COLO668 (cell line): Measurements from ENCODE around the gene TRPV5.

Experiments used
- DNase-seq: peaks from one replicate; lab custom pipeline; 2025; ENCODE audit not compliant: unreplicated experiment; lab: John Stamatoyannopoulos, UW

Gene TRPV5

DNA sequence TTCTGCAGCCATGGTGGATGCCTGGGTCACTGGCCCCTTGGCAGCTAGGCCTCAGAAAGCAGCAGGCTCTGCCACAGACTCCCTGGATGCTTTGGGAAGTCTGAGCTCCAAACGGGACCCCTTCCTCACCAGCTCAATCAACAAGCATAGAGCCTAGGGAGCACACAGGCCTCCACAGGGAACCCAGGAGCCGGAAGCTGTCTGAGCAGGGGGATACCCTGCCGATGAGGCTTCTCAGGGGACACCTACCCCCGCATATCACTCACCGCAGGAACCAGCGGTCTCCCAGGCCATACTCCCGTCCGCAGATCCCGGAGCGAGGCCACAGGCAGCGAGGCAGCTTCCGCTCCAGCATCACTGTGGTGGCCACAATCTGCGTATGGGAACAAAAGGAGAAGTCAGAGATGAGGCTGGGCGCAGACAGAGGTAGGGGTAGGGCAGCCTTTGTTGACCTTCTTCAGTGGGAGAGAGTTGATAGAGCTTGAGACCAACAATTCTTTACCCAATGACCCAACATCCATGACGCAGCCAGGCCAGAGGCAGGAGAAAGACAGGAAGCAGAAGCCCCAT, 61.4 kb downstream of the TRPV5 start:
- no peak for DNase-seq

DNA sequence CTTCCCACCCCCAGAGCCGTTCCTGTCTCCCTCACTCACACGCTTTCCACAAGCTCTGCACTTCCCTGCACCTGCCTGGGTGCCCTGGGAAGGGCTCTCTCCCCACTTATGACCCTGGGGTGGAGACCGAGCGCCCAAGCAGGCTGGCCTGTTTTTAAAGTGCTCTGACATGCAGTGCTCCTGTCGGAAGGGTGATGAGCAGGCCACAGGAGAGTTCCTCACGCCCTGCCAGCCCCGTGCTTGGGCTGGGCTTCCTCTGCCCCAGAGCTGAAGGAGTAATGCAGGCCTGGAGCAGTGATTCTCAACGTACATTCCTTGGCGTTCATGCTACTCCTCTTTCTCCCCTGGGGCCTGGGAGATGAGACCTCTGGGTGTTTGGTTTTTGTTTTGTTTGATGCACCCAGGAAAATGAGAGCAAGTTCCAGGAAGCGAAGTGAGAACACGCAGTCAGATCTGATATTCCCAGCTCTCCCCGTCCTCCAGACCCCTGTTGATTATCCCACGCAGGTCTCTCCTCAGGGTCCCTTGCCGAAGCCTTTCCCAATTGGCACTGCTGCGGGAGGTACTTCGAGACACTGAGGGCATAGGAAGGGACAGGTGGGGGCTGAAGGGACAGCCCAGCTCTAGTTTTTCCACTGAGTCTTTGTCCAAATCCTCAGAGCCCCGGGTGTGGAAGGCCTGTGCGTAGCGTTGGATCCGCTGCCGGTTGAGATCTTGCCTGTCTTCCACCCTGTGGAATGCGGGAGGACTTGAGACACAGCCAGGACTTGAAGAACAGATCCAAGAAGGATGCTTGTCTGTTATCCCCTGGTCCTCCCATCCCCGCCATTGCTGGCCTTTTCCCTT, 62.1 kb downstream of the TRPV5 start:
- no peak for DNase-seq

DNA sequence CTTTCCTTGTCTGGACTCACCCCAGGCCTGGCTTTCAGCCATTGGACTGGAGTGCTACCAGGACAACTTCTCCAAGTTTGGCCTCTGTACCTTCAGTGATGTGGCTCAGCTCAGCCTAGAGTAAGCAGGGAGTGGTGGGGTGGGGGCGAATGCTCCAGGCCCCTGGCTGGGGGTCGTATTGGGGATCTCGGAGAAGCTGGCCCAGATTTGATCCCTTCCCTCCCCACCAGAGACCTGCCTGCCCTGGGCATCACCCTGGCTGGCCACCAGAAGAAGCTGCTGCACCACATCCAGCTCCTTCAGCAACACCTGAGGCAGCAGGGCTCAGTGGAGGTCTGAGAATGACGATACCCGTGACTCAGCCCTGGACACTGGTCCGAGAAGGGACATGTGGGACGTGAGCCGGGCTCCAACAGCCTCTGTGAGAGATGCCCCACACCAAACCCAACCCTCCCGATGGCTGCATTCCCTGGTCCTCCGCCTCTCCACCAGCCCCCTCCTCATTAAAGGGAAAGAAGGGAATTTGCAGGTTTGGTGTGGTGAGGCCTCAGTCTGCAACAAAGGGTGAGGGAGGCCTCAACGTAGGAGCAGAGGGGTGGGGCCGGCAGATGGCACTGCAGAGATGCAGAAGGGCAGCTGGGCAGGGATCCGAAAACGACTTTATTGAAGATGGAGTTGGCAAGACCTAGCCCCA, 62.8 kb downstream of the TRPV5 start:
- no peak for DNase-seq

DNA sequence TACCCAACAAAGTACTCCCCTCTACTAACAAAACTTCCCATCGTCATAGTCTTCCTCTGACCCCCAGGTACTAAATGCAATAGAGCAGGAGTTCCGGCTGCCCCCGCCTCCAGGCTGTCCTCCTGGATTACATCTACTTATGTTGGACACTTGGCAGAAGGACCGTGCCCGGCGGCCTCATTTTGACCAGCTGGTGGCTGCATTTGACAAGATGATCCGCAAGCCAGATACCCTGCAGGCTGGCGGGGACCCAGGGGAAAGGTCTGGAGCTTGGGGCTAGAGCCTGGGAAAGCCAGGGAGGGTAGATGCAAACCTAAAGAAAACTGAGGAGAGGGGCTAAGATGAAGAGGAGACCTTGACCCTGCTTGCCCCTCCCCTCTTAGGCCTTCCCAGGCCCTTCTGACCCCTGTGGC, 63.4 kb downstream of the TRPV5 start:
- DNase-seq: no peak

DNA sequence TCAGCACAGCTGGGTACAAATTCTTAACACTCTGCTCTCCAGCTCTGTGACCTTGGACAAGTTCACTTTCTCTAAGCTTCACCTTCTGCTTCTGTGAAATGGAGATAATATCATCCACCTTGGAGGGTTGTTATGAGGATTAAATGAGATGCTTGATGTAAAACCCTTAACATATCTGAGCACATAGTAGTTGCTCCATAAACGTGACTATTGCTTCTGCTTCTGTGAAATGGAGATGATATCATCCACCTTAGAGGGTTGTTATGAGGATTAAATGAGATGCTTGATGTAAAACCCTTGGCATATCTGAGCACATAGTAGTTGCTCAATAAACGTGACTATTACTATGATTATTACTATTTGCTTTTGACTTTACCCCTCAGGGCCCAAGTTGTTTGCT, 64.1 kb downstream of the TRPV5 start:
- no peak for DNase-seq

DNA sequence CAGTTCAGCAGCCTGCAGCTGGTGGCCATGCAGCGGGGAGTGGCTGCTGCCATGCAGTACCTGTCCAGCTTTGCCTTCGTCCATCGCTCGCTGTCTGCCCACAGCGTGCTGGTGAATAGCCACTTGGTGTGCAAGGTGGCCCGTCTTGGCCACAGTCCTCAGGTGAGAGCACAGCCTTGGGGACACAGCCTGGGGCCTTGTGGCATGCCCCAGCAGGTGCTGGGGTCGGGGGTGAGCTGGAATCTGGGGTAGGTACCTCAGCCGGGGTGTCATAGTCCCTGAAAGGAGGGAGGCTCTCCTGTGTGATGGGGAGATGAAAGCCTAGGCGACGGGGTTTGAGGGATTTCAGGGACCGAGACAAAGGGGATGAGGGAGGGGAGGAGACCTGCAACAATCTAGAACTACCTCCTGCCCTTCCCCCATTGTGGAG, 64.5 kb downstream of the TRPV5 start:
- no peak for DNase-seq

DNA sequence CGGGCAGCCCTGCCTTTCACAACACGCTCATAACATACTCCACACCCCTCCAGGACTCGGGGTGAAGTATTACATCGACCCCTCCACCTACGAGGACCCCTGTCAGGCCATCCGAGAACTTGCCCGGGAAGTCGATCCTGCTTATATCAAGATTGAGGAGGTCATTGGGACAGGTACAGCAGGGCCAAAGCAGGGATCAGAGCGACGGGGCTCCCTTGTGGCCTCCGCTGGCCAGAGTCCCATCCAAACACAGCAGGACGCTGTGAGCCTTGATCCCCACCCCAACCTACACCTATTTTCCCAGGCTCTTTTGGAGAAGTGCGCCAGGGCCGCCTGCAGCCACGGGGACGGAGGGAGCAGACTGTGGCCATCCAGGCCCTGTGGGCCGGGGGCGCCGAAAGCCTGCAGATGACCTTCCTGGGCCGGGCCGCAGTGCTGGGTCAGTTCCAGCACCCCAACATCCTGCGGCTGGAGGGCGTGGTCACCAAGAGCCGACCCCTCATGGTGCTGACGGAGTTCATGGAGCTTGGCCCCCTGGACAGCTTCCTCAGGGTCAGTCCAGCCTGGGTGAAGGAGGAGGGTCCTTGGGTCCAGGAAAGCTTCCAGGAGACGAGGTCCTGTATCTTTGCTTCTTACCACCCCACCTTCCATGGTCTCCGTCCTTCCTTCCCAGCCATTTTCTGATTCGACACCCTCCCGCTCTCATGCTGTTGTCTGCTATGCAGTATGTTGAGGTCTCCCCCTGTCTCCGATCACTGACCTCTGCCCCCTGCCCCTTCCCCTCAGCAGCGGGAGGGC, 65.2 kb downstream of the TRPV5 start:
- no peak for DNase-seq

DNA sequence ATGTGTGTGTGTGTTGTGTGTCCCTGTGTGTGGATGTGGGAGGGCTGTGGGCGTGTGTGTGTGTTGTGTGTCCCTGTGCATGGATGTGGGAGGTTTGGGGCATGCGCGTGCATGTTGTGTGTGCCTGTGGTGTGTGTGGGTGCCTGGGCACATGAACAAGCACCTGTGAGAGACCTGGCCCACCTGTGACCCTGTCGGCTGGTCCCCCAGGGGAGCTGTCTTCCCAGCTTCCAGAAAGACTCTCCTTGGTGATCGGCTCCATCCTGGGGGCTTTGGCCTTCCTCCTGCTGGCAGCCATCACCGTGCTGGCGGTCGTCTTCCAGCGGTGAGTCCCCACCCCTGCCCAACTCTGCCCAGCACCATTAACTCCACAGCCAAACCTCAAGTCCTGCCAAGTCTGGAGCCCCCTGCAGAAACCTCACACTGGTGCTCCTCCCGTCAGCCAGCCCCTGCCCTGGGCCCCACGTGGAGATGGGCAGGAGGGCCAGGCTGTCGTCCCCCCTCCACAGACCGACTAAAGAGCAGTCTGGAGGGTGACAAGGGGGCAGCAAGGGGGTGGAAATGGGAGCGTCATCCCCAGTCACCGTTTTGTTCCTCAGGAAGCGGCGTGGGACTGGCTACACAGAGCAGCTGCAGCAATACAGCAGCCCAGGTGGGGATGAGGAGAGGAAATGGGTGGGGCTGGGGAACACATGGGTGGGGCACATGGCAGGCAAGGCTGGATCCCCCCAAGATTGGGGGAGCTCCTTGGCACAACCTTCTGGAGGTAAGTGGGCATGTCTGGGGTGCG, 66.0 kb downstream of the TRPV5 start:
- no peak for DNase-seq

DNA sequence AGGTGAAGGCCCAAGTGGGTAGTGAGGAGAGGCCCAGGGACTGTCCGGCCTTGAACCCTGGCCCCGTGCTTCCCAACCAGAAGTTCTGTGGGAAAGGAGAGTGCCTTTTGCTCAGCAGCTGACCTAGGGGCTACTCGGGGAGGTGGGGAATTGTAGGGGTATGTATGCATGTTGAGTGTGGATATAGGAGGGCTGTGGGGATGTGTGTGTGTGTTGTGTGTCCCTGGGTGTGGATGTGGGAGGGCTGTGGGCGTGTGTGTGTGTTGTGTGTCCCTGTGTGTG, 66.5 kb downstream of the TRPV5 start:
- DNase-seq: no peak

DNA sequence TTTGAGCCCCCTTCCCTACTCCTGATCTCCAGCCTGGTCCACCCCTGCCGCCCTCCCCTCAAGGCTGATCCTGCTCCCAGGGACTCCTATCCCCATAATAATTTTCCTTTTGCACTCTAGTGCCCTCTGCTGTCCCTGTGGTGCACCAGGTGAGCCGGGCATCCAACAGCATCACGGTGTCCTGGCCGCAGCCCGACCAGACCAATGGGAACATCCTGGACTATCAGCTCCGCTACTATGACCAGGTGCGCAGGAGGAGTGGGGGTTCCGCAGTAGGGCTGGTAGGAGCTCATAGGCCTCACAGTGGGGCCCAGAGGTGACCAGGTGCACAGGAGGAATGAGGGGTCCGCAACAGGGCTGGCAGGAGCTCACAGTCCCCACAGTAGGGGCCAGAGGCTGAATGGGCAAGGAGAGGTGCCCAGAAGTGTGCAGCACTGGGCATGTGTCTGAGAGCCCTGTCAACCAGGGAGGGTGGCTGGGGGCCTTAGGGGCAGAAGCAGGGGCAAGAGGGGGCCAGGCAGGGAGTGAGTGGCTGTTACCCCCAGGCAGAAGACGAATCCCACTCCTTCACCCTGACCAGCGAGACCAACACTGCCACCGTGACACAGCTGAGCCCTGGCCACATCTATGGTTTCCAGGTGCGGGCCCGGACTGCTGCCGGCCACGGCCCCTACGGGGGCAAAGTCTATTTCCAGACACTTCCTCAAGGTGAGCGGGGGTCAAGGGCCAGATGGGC, 67.0 kb downstream of the TRPV5 start:
- DNase-seq: peak; percentile 24

DNA sequence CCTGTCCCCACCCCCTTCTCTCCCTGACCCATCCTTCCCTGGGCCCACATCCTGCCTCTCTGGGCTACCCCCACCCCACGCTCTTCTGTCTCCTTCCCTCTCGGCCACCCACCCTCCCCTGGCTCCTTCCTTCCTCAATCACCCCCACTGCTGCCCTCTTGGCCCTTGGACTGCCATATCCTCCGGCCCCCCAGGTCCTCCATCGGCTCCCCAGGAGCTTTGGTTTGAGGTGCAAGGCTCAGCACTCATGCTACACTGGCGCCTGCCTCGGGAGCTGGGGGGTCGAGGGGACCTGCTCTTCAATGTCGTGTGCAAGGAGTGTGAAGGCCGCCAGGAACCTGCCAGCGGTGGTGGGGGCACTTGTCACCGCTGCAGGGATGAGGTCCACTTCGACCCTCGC, 67.8 kb downstream of the TRPV5 start:
- DNase-seq: no peak

DNA sequence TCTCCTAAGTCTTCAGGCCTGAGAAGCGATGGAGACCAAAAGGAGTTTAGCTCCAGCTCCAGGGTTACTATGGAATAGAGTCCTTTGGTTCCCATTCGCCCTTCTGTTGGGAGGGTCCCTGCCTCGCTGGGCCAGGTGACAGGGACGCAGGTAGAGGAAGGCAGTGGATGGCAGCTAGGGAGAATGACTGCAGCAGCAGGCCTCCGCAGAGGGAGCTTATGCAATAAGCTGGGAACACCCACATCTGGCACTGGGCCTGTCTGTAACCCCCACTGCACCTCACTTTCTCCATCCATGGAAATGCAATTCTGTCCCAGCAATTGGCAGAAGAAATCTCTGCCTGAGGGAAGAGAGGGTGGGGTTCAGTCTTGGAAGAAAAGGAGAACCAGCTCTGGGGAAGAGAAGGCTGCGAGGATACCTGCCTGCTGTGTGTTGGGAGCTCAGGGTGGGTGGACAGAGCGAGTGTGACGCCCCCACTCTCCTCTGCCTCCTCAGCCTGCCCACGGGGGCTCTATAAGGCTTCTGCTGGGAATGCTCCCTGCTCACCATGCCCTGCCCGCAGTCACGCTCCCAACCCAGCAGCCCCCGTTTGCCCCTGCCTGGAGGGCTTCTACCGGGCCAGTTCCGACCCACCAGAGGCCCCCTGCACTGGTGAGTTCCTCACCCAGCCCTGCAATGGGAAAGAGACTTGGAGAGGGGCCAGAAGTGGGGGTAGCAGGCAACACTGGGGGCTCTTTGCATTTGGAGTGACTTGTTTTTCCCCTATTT, 68.4 kb downstream of the TRPV5 start:
- DNase-seq: no peak

DNA sequence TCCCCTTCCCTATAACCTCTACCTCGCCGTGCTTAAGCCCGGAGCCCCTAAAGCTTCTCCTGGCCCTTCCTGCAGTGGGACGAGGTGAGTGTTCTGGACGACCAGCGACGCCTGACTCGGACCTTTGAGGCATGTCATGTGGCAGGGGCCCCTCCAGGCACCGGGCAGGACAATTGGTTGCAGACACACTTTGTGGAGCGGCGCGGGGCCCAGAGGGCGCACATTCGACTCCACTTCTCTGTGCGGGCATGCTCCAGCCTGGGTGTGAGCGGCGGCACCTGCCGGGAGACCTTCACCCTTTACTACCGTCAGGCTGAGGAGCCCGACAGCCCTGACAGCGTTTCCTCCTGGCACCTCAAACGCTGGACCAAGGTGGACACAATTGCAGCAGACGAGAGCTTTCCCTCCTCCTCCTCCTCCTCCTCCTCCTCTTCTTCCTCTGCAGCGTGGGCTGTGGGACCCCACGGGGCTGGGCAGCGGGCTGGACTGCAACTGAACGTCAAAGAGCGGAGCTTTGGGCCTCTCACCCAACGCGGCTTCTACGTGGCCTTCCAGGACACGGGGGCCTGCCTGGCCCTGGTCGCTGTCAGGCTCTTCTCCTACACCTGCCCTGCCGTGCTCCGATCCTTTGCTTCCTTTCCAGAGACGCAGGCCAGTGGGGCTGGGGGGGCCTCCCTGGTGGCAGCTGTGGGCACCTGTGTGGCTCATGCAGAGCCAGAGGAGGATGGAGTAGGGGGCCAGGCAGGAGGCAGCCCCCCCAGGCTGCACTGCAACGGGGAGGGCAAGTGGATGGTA, 69.5 kb downstream of the TRPV5 start:
- DNase-seq: no peak

DNA sequence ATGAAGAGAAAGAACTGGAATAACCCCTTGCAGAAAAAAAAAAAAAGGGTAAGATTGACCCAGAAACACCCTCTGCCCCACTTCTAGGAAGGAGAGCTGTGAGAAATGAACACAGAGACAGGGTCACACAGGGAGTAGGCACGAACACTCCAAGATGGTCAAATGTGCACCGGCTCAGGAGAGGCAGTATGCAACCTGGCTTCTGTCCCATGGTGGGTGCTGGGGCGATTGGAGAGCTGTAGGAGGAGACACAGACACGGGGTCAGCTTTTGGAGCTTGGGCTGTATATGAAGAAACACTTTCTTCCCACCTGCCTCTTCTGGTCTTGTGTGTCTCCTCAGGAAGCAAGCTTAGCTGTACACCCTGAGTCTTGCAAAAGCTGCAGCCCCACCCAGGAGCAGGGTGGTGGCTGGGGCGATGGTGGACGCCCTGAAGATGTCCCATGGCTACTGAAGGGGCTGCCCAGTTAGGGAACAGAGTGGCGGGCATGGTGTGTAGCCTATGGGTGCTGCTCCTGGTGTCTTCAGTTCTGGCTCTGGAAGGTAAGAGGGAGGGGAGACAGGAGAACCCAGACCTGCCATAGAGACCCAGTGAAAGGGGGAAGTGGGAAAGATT, 70.7 kb downstream of the TRPV5 start:
- DNase-seq: no peak

DNA sequence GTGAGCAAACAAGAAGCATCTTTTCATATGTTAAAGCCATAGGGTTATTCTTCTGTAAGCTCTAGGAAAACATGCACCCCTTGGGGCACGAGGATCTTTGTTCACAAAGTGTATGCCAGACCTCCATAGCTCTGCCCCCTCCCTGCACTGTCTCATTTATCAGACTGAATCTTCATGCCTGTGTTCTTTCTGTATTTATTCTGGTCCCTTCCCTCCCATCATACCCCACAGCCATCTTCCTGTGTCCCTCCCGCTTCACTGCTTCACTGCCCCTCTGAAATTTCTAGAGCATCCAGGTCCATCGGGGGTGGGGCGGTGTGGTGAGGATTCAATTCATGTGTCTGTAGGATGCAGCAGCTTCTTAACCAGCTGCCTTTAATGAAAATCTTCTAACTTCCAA, 71.2 kb downstream of the TRPV5 start:
- DNase-seq: no peak

DNA sequence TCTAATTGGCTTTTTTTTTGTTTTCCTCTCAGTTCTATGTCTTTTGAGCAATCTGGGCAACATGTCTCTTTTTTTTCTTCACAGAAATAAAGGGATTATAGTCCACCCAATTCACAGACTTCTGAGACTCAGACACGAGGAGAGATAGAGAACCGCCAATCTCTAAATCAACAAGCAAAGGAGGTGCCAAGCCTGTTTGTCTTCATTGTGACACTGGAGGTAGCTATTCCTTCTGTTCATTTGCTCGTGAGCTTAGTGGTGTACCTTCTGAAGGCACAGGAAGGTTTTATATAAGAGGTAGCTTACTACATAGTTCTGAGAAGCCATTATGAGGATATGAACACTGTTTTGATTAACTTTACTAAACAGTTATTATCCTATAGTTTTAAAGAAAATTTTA, 72.6 kb downstream of the TRPV5 start:
- DNase-seq: no peak

DNA sequence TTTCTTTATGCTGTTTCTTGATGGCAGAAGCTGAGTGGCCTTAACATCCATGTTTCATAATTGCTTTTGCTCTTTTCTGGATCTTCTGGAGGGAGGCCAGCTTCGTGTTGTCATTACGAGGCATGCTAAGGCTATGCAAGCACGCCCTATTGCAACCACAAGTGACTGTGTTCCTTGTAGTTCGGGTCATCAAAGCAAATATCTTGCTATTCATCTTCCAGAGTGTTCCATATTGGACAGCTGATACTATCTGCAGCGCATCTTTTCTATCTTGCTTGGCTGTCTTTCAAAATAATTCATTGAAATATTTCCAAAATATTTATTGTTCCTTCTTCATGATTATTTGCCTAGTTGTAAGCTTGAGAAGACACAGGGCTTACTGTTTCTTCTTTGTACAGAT, 73.7 kb downstream of the TRPV5 start:
- no peak for DNase-seq

DNA sequence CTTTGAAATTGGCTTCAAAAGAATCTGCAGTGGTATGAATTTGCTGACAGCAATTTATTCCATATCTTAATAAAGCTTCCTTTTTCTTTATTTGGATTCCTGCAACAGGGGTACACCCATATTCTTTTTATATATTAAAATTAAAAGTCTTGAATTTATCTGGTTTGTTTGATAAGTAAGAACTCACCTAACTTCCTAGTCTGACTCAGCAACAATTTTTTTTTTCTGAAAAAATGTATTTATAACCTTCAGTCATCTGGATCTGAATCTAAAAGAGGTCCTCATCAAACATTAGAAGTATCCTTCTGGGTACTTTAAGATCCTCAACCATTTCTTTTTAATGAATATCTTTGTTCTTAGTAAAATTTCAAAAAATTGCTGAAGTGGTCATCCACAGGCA, 74.1 kb downstream of the TRPV5 start:
- no peak for DNase-seq
